A549 (cell line): ENCODE results near the gene MEGF9. TPM values are rescaled to one million over a fixed set of nuclear protein-coding genes. Genes with fewer than 3 reads are reported as not detected.

Experiments
- ATAC-seq, 2 experiments: fragments of 200-7000 bp in 1 of 2; fragments of >200 bp in 1 of 2; cut with Nextera tagmentation in 1 of 2; cut with Tn5 transposase in 1 of 2; 3 replicates each; pipeline versions ENCODE4 v1.8.0 to v1.9.1; 2018 to 2020; ENCODE audit warnings: mild to moderate bottlenecking in 1 of 2, moderate library complexity in 1 of 2
- CTCF ChIA-PET: fragments of 300-600 bp; sonication (Branson Sonifier 250); formaldehyde crosslinking; extraction: SDS; loops from one replicate; lab custom pipeline; 2021; ENCODE audit warnings: antibody characterized with exemption, inconsistent platforms; lab: Yijun Ruan, JAX
- POLR2A ChIA-PET: fragments of 350-600 bp; formaldehyde crosslinking; extraction: SDS; loops from one replicate; lab custom pipeline; 2021; ENCODE audit warnings: antibody characterized with exemption, inconsistent platforms; lab: Yijun Ruan, JAX
- DNase-seq, 2 experiments: peaks; one replicate each; pipeline versions ENCODE4 v3.0.0 to v3.0.0-alpha.2; 2011 to 2016; ENCODE audit warnings: low read depth in 1 of 2, low spot score in 1 of 2
- FAIRE-seq: peaks from 2 replicates; lab custom pipeline; 2011; peaks lifted over from hg19 to GRCh38; lab: Jason Lieb, UNC
- H3K27ac ChIP-seq, 2 experiments: fragments of >200 bp; sonication (Bioruptor Twin); formaldehyde crosslinking; 3 replicates each; pipeline ENCODE4 v1.5.1; 2016 to 2017
- H3K4me1 ChIP-seq: fragments of >200 bp; sonication (Bioruptor Twin); formaldehyde crosslinking; 3 replicates; pipeline ENCODE4 v1.6.1; 2016
- H3K4me2 ChIP-seq: fragments of >200 bp; sonication (Bioruptor Twin); formaldehyde crosslinking; 3 replicates; pipeline ENCODE4 v1.6.1; 2016
- H3K4me3 ChIP-seq: fragments of >200 bp; sonication (Bioruptor Twin); formaldehyde crosslinking; 3 replicates; pipeline ENCODE4 v1.5.1; 2016
- H3K9me3 ChIP-seq: fragments of >200 bp; sonication (Bioruptor Twin); formaldehyde crosslinking; 3 replicates; pipeline ENCODE4 v1.6.1; 2016
- CBX8 ChIP-seq: fragments of 200-600 bp; sonication (generic); IDR thresholded peaks from 2 replicates; pipeline ENCODE4 v1.6.1; 2016
- CHD2 ChIP-seq: fragments of 150-350 bp; IDR thresholded peaks from 2 replicates; pipeline ENCODE4 v1.6.1; 2014; ENCODE audit warnings: low read length; ENCODE audit not compliant: partially characterized antibody
- CHD4 ChIP-seq: fragments of 200-600 bp; sonication (generic); IDR thresholded peaks from 2 replicates; pipeline ENCODE4 v1.6.1; 2016; ENCODE audit warnings: antibody characterized with exemption, mild to moderate bottlenecking, borderline replicate concordance
- EHF ChIP-seq: fragments of 250-450 bp; sonication (Bioruptor Pico); IDR thresholded peaks from 2 replicates; pipeline ENCODE4 v1.5.0; 2020; ENCODE audit warnings: mild to moderate bottlenecking
- EP300 ChIP-seq, 2 experiments: fragments of >200 bp; sonication (Bioruptor Twin); formaldehyde crosslinking; IDR thresholded peaks; 2 replicates in 1 of 2; 3 replicates in 1 of 2; pipeline ENCODE4 v1.6.1; 2016 to 2017
- FOSB ChIP-seq: fragments of 250-450 bp; sonication (Bioruptor Pico); IDR thresholded peaks from 2 replicates; pipeline ENCODE4 v1.5.0; 2020; ENCODE audit warnings: mild to moderate bottlenecking, moderate library complexity
- FOSL2 ChIP-seq, 2 experiments: fragments of 450-650 bp in 1 of 2; fragments of >200 bp in 1 of 2; sonication (Bioruptor Twin) in 1 of 2; formaldehyde crosslinking; IDR thresholded peaks; 2 replicates each; pipeline versions ENCODE4 v1.5.0 to v1.6.1; 2016 to 2020; ENCODE audit warnings: mild to moderate bottlenecking in 1 of 2, moderate library complexity in 1 of 2
- GATA3 ChIP-seq: IDR thresholded peaks from 2 replicates; pipeline ENCODE4 v1.6.1; 2012; ENCODE audit warnings: borderline replicate concordance
- HEYL ChIP-seq: fragments of 250-450 bp; sonication (Bioruptor Pico); IDR thresholded peaks from 2 replicates; pipeline ENCODE4 v1.8.0; 2021; ENCODE audit warnings: mild to moderate bottlenecking, moderate library complexity
- HOXB5 ChIP-seq: fragments of 250-450 bp; sonication (Bioruptor Pico); IDR thresholded peaks from 2 replicates; pipeline ENCODE4 v1.5.0; 2020; ENCODE audit warnings: mild to moderate bottlenecking, moderate library complexity
- JUN ChIP-seq, 2 experiments: fragments of >200 bp; sonication (Bioruptor Twin); formaldehyde crosslinking; IDR thresholded peaks; 2 replicates in 1 of 2; 3 replicates in 1 of 2; pipeline ENCODE4 v1.6.1; 2016 to 2017
- JUNB ChIP-seq: fragments of >200 bp; sonication (Bioruptor Twin); formaldehyde crosslinking; IDR thresholded peaks from 2 replicates; pipeline ENCODE4 v1.6.1; 2016
- MYC ChIP-seq: IDR thresholded peaks from 2 replicates; pipeline ENCODE4 v1.6.1; 2012; ENCODE audit warnings: mild to moderate bottlenecking, inconsistent platforms, low read length, improper control_type of control experiment, borderline replicate concordance
- NFE2L2 ChIP-seq: fragments of 150-350 bp; conservative IDR thresholded peaks from 2 replicates; pipeline ENCODE4 v1.6.1; 2014; ENCODE audit warnings: low read length
- NPAS2 ChIP-seq: fragments of 250-450 bp; sonication (Bioruptor Pico); IDR thresholded peaks from 2 replicates; pipeline ENCODE4 v1.8.0; 2022; ENCODE audit warnings: mild to moderate bottlenecking, moderate library complexity, borderline replicate concordance
- POLR2AphosphoS2 ChIP-seq: conservative IDR thresholded peaks from 2 replicates; pipeline ENCODE4 v1.6.1; 2012; ENCODE audit warnings: low read length, improper control_type of control experiment, inconsistent platforms
- RNF2 ChIP-seq: fragments of 200-600 bp; sonication (generic); IDR thresholded peaks from 2 replicates; pipeline ENCODE4 v1.6.1; 2016; ENCODE audit warnings: low read depth, mild to moderate bottlenecking, antibody characterized with exemption, moderate library complexity, borderline replicate concordance
- SMC3 ChIP-seq: fragments of >200 bp; sonication (Bioruptor Twin); formaldehyde crosslinking; IDR thresholded peaks from 3 replicates; pipeline ENCODE4 v1.6.1; 2018; ENCODE audit warnings: inconsistent platforms
- SREBF2 ChIP-seq: fragments of 450-650 bp; IDR thresholded peaks from 2 replicates; pipeline ENCODE4 v1.6.1; 2014; ENCODE audit warnings: mild to moderate bottlenecking, moderate library complexity
- TFCP2L1 ChIP-seq: fragments of 250-450 bp; sonication (Bioruptor Pico); IDR thresholded peaks from 2 replicates; pipeline ENCODE4 v1.5.0; 2021; ENCODE audit warnings: mild to moderate bottlenecking
- ZC3H11A ChIP-seq: fragments of 450-650 bp; IDR thresholded peaks from 2 replicates; pipeline ENCODE4 v1.6.1; 2014; ENCODE audit warnings: antibody characterized with exemption, mild to moderate bottlenecking
- ZFP36 ChIP-seq: fragments of 450-650 bp; IDR thresholded peaks from 2 replicates; pipeline ENCODE4 v1.6.1; 2014; ENCODE audit warnings: borderline replicate concordance; ENCODE audit not compliant: partially characterized antibody
- WGBS: methylation state at CpG from one replicate; pipeline ENCODE4 v1.1.6; 2017; ENCODE audit errors: missing lambda C conversion rate; 5-methylcytosine and 5-hydroxymethylcytosine counted together
- polyA minus RNA-seq: library from RNA; depleted of rRNA, polyadenylated mRNA; stranded (reverse); fragments of >200 nt; gene quantifications from 2 replicates; pipeline ENCODE4 v1.2.3, GENCODE V29; 2011; rRNA and poly(A)+ RNA removed
- polyA plus RNA-seq, 4 experiments: library from polyadenylated mRNA; depleted of rRNA in 3 of 4; stranded (reverse); fragments of >200 nt; fragmentation: RNase III in 1 of 4; extraction: RNeasy Plus Mini Kit Qiagen cat#74134 plus additional on column Dnase treatment in 1 of 4; gene quantifications; 2 replicates in 3 of 4; 3 replicates in 1 of 4; pipeline ENCODE4 v1.2.3, GENCODE V29; 2011 to 2017
- TF ChIP-seq, protein P1 (sequence below): fragments of 250-450 bp; sonication (Bioruptor Pico); IDR thresholded peaks from 2 replicates; pipeline ENCODE4 v1.5.0; 2021; ENCODE audit warnings: mild to moderate bottlenecking, moderate library complexity, borderline replicate concordance
- TF ChIP-seq, protein P2 (sequence below): fragments of >200 bp; sonication (Bioruptor Twin); formaldehyde crosslinking; IDR thresholded peaks from 3 replicates; pipeline ENCODE4 v1.5.1; 2016
- TF ChIP-seq, protein P3 (sequence below): fragments of 200-600 bp; sonication (generic); IDR thresholded peaks from 2 replicates; pipeline ENCODE4 v1.6.1; 2016; ENCODE audit warnings: antibody characterized with exemption, mild to moderate bottlenecking, moderate library complexity
- TF ChIP-seq, protein P4 (sequence below): fragments of >200 bp; sonication (Bioruptor Twin); formaldehyde crosslinking; IDR thresholded peaks from 3 replicates; pipeline ENCODE4 v1.6.1; 2016
- TF ChIP-seq, protein P5 (sequence below): fragments of 150-350 bp; IDR thresholded peaks from 2 replicates; pipeline ENCODE4 v1.6.1; 2014; ENCODE audit warnings: low read depth, mild to moderate bottlenecking, low read length
- TF ChIP-seq, protein P6 (sequence below): fragments of 450-650 bp; IDR thresholded peaks from 2 replicates; pipeline ENCODE4 v1.6.1; 2014; ENCODE audit warnings: antibody characterized with exemption

MEGF9 gene
- 25.7 and 32.8 TPM in 2 replicates for polyA plus RNA-seq (2011; rRNA removed)
- polyA plus RNA-seq (2012; cell fraction: cytosol; rRNA removed) = 7.3 and 9.4 TPM in 2 replicates
- 3.7 and 4.9 TPM in 2 replicates for polyA plus RNA-seq (2012; cell fraction: nucleus; rRNA removed)
- 21.1 to 33.4 TPM (median 30.0 TPM) in 3 replicates for polyA plus RNA-seq (2017; fragmentation: RNase III; extraction: RNeasy Plus Mini Kit Qiagen cat#74134 plus additional on column Dnase treatment)
- 15.9 and 19.0 TPM in 2 replicates for polyA minus RNA-seq

DNA sequence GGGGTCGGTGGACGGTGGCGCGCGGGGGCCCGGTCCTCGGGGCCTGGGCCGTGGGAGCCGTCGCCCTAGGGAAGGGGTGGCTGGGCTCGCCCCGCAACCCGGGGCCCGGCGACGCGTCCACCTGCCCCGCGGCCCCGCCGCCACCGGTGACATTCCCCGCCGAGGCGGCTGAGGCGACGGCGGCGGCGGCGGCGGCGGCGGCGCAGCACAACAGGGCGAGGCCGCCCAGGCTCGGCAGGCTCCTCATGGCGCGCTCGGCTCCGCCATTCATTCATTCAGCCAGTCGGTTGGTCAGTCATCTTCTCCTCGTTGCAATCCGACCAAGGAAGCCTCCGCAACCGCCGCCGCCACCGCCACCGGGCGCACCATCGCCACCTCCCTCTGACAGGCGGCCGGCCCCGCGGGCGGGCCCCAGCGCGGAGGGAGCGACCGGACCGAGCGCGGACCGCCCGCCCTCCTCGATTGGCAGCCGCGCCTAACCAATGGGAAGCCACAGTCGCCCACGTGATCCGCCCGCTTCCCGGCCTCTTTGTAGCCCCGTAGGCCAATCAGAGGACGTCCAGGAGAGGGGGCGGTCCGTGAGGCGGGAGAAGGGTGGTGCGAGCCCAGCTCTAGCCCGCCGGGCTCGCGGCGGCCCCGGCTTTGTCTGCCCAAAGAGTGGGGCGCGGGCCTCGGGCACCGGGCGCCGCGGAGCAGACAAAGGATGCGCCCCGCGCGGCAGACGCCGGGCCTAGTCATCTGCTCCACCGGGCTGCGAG lies at the start of gene MEGF9:
Gene MEGF9 (minus strand): TSS at position 383 of the 758 bp plus-strand sequence. CDS start 112 bp downstream, at position 271.
- peak within 1 kb of the TSS; percentile 95 to 96 for H3K27ac ChIP-seq
- 3% methylated on average over 24 of the region's 102 CpGs for WGBS
- peak within 1 kb of the TSS; percentile 86 for H3K4me3 ChIP-seq
- H3K4me2 ChIP-seq = peak within 1 kb of the TSS; percentile 95
- H3K9me3 ChIP-seq = no peaks in the 10 kb centered on the region
- DNase-seq = peak; percentile 94 to 97
- CTCF ChIA-PET = interaction anchor here (0.6 to 3.1 kb wide), 11 partner anchors 8 to 100 kb away, joined by 3 to 16 read pairs (median 3); no protein-coding TSS in a partner anchor
- no peak for FAIRE-seq
- H3K4me1 ChIP-seq = peaks cover 24% of the 10 kb centered on the region
- POLR2A ChIA-PET = interaction anchor here (0.6 to 1.9 kb wide), 10 partner anchors 10 to 221 kb away, joined by 3 to 13 read pairs (median 4); partner anchors contain the start of gene FBXW2
- peak; percentile 87 to 96 for ATAC-seq
- no peak for TF ChIP-seq POLR2AphosphoS2
- no peak for TF ChIP-seq TFCP2L1
- TF ChIP-seq, protein P1, sequence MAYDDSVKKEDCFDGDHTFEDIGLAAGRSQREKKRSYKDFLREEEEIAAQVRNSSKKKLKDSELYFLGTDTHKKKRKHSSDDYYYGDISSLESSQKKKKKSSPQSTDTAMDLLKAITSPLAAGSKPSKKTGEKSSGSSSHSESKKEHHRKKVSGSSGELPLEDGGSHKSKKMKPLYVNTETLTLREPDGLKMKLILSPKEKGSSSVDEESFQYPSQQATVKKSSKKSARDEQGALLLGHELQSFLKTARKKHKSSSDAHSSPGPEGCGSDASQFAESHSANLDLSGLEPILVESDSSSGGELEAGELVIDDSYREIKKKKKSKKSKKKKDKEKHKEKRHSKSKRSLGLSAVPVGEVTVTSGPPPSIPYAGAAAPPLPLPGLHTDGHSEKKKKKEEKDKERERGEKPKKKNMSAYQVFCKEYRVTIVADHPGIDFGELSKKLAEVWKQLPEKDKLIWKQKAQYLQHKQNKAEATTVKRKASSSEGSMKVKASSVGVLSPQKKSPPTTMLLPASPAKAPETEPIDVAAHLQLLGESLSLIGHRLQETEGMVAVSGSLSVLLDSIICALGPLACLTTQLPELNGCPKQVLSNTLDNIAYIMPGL (CRISPR knock-in tag) = no peak
- no peak for TF ChIP-seq HOXB5 (CRISPR knock-in tag)
- TF ChIP-seq, protein P2, sequence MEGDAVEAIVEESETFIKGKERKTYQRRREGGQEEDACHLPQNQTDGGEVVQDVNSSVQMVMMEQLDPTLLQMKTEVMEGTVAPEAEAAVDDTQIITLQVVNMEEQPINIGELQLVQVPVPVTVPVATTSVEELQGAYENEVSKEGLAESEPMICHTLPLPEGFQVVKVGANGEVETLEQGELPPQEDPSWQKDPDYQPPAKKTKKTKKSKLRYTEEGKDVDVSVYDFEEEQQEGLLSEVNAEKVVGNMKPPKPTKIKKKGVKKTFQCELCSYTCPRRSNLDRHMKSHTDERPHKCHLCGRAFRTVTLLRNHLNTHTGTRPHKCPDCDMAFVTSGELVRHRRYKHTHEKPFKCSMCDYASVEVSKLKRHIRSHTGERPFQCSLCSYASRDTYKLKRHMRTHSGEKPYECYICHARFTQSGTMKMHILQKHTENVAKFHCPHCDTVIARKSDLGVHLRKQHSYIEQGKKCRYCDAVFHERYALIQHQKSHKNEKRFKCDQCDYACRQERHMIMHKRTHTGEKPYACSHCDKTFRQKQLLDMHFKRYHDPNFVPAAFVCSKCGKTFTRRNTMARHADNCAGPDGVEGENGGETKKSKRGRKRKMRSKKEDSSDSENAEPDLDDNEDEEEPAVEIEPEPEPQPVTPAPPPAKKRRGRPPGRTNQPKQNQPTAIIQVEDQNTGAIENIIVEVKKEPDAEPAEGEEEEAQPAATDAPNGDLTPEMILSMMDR = no peak; the same call in 2 of the 3 replicates
- 0 out of 2 replicates have a peak, but pooled peaks have one; percentile 10 for TF ChIP-seq GATA3
- TF ChIP-seq, protein P3, sequence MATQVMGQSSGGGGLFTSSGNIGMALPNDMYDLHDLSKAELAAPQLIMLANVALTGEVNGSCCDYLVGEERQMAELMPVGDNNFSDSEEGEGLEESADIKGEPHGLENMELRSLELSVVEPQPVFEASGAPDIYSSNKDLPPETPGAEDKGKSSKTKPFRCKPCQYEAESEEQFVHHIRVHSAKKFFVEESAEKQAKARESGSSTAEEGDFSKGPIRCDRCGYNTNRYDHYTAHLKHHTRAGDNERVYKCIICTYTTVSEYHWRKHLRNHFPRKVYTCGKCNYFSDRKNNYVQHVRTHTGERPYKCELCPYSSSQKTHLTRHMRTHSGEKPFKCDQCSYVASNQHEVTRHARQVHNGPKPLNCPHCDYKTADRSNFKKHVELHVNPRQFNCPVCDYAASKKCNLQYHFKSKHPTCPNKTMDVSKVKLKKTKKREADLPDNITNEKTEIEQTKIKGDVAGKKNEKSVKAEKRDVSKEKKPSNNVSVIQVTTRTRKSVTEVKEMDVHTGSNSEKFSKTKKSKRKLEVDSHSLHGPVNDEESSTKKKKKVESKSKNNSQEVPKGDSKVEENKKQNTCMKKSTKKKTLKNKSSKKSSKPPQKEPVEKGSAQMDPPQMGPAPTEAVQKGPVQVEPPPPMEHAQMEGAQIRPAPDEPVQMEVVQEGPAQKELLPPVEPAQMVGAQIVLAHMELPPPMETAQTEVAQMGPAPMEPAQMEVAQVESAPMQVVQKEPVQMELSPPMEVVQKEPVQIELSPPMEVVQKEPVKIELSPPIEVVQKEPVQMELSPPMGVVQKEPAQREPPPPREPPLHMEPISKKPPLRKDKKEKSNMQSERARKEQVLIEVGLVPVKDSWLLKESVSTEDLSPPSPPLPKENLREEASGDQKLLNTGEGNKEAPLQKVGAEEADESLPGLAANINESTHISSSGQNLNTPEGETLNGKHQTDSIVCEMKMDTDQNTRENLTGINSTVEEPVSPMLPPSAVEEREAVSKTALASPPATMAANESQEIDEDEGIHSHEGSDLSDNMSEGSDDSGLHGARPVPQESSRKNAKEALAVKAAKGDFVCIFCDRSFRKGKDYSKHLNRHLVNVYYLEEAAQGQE = no peak
- TF ChIP-seq NFE2L2 = no peak
- no peak for TF ChIP-seq RNF2
- no peak for TF ChIP-seq CHD4
- no peak for TF ChIP-seq CBX8
- TF ChIP-seq HEYL (CRISPR knock-in tag) = no peak
- no peak for TF ChIP-seq JUNB
- no peak for TF ChIP-seq EP300 (IDR thresholded peaks at IDR 0.05)
- TF ChIP-seq, protein P4, sequence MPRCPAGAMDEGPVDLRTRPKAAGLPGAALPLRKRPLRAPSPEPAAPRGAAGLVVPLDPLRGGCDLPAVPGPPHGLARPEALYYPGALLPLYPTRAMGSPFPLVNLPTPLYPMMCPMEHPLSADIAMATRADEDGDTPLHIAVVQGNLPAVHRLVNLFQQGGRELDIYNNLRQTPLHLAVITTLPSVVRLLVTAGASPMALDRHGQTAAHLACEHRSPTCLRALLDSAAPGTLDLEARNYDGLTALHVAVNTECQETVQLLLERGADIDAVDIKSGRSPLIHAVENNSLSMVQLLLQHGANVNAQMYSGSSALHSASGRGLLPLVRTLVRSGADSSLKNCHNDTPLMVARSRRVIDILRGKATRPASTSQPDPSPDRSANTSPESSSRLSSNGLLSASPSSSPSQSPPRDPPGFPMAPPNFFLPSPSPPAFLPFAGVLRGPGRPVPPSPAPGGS = peak; percentile 65; the same call in 1 of the 3 replicates
- TF ChIP-seq ZFP36 = no peak
- TF ChIP-seq JUN (IDR thresholded peaks at IDR 0.05) = peak; percentile 42 to 74; a peak in 3 of 5 replicates
- TF ChIP-seq FOSB = no peak
- no peak for TF ChIP-seq CHD2
- TF ChIP-seq, protein P5, sequence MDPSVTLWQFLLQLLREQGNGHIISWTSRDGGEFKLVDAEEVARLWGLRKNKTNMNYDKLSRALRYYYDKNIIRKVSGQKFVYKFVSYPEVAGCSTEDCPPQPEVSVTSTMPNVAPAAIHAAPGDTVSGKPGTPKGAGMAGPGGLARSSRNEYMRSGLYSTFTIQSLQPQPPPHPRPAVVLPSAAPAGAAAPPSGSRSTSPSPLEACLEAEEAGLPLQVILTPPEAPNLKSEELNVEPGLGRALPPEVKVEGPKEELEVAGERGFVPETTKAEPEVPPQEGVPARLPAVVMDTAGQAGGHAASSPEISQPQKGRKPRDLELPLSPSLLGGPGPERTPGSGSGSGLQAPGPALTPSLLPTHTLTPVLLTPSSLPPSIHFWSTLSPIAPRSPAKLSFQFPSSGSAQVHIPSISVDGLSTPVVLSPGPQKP = no peak
- no peak for TF ChIP-seq NPAS2 (CRISPR knock-in tag)
- no peak for TF ChIP-seq EHF
- no peak for TF ChIP-seq ZC3H11A
- TF ChIP-seq FOSL2 (IDR thresholded peaks at IDR 0.05) = no peak
- TF ChIP-seq FOSL2 (CRISPR knock-in tag; IDR thresholded peaks at IDR 0.05) = no peak
- TF ChIP-seq SREBF2 = no peak
- no peak for TF ChIP-seq SMC3
- TF ChIP-seq, protein P6, sequence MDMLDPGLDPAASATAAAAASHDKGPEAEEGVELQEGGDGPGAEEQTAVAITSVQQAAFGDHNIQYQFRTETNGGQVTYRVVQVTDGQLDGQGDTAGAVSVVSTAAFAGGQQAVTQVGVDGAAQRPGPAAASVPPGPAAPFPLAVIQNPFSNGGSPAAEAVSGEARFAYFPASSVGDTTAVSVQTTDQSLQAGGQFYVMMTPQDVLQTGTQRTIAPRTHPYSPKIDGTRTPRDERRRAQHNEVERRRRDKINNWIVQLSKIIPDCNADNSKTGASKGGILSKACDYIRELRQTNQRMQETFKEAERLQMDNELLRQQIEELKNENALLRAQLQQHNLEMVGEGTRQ = peak; percentile 97
- TF ChIP-seq MYC = no peak
